ENCODE data around the gene PDE7B. TPM values are rescaled to one million over a fixed set of nuclear protein-coding genes. Genes with fewer than 3 reads are reported as not detected.

Gene PDE7B
- total and polyA plus RNA-seq, 9 of the 15 experiments (the other 6 are each of a cell fraction or from before 2014, with no cell fraction given) = 0.01 TPM; not detected in 8

- no peak for TF ChIP-seq CBX1 (IDR thresholded peaks at IDR 0.05; ENCODE audit: low read depth)
- TF ChIP-seq TAF9B (IDR thresholded peaks at IDR 0.05; ENCODE audit: partially characterized antibody) = no peak
- TF ChIP-seq MLX (CRISPR knock-in tag; conservative IDR thresholded peaks at IDR 0.05) = no peak
- no peak for TF ChIP-seq WHSC1 (IDR thresholded peaks at IDR 0.05; ENCODE audit: low read length)
- no peak for TF ChIP-seq PTRF (tag; IDR thresholded peaks at IDR 0.05)
- TF ChIP-seq PATZ1 (CRISPR knock-in tag; IDR thresholded peaks at IDR 0.05; ENCODE audit: borderline replicate concordance) = no peak
- no peak for TF ChIP-seq KHSRP (IDR thresholded peaks at IDR 0.05)
- TF ChIP-seq ATF7 (IDR thresholded peaks at IDR 0.05) = no peak
These were observed 125.1 kb downstream of the PDE7B start (continued) for GRCh38 chr6:135976585-135976984.

- Histone ChIP-seq H3K79me2 (ENCODE audit: control insufficient read depth, insufficient read depth, low read length) (no peaks in the 10 kb centered on the region), H4K20me1 (replicated peaks; ENCODE audit: control insufficient read depth, insufficient read depth, low read length) (no peaks in the 10 kb centered on the region), H3K27ac (ENCODE audit: extremely low read depth, low read depth, low read length) (no peak overlapping the region), H3K36me3 (ENCODE audit: control insufficient read depth, insufficient read depth, low read length) (no peaks in the 10 kb centered on the region), H3K9me1 (ENCODE audit: control insufficient read depth, insufficient read depth, low read length) (no peaks in the 10 kb centered on the region), H3K4me2 (ENCODE audit: insufficient read depth, low read length) (no peak overlapping the region), H3K27me3 (ENCODE audit: control insufficient read depth in 2 of 2, insufficient read depth in 2 of 2, low read length in 2 of 2) (0 out of 5 replicates have a peak, but pooled peaks cover 0 to 4% of the 10 kb centered on the region in 2 experiments), H2AFZ (ENCODE audit: low read depth, low read length) (no peak overlapping the region), H3K9me3 (replicated peaks; ENCODE audit: control insufficient read depth, insufficient read depth, low read depth, low read length) (no peaks in the 10 kb centered on the region), H3K4me1 (replicated peaks in 1 of 2; ENCODE audit: control insufficient read depth in 2 of 2, insufficient read depth in 2 of 2, low read length in 2 of 2) (no peaks in the 10 kb centered on the region), H3K9ac (ENCODE audit: insufficient read depth in 1 of 2, low read depth in 2 of 2, low read length in 2 of 2) (no peak overlapping the region), H3K4me3 (no peak overlapping the region)
- CTCF ChIA-PET (ENCODE audit: low intra/inter-chr PET ratio) = no interaction called here
- in situ Hi-C loops (cut with MboI) = no loop called here
- intact Hi-C loops (cut with micrococcal nuclease) = no loop called here
- DNase-seq (ENCODE audit: extremely low read depth in 1 of 4, low spot score in 3 of 4) (no peak), ATAC-seq (no peak), FAIRE-seq (no peak)
- POLR2A ChIA-PET = no interaction called here
- 0% methylated on average over 3 of the region's 3 CpGs for WGBS (ENCODE audit: insufficient coverage, low coverage, missing lambda C conversion rate)
- no TSS peak for BruUV-seq (replicated peaks)
- TF ChIP-seq MAFF (IDR thresholded peaks at IDR 0.05; ENCODE audit: low read length) = no peak
- no peak for TF ChIP-seq SFPQ (IDR thresholded peaks at IDR 0.05; ENCODE audit: low read depth, low read length)
- no peak for TF ChIP-seq NUFIP1 (IDR thresholded peaks at IDR 0.05; ENCODE audit: partially characterized antibody)
- TF ChIP-seq HNRNPL (IDR thresholded peaks at IDR 0.05; ENCODE audit: low read depth, low read length) = no peak
- no peak for TF ChIP-seq ZNF717 (CRISPR knock-in tag; IDR thresholded peaks at IDR 0.05)
- no peak for TF ChIP-seq TOE1 (IDR thresholded peaks at IDR 0.05; ENCODE audit: borderline replicate concordance)
- TF ChIP-seq TOE1 (CRISPR knock-in tag; IDR thresholded peaks at IDR 0.05; ENCODE audit: borderline replicate concordance, low read depth) = no peak
- TF ChIP-seq DDX20 (tag; IDR thresholded peaks at IDR 0.05; ENCODE audit: low read depth) = no peak
- no peak for TF ChIP-seq BRD9 (IDR thresholded peaks at IDR 0.05; ENCODE audit: low read depth, partially characterized antibody)
- TF ChIP-seq ZBTB9 (CRISPR knock-in tag; IDR thresholded peaks at IDR 0.05) = no peak
These were observed 131.6 kb downstream of the PDE7B start for GRCh38 chr6:135983093-135983492.
